Measurements from ENCODE around the gene ZNF736.

DNA sequence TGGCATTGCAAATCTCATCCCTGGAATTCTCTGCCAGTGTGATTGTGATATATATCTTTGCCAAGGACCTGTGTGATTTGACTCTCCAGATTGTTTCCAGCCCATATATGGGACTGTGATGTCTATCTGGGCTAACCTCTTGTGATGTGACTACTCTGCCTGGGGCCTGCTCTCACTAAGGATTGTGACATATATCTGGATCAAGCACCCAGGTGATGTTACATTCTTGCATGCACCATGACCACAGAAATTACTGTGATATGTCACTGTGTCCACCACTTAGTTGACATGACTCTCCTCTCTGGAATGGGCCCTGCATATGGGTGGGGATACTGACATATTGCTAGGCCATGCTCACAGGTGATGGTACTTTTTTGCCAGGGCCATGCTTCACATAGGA, 86.6 kb downstream of the ZNF736 start:
- TF ChIP-seq, protein P1, sequence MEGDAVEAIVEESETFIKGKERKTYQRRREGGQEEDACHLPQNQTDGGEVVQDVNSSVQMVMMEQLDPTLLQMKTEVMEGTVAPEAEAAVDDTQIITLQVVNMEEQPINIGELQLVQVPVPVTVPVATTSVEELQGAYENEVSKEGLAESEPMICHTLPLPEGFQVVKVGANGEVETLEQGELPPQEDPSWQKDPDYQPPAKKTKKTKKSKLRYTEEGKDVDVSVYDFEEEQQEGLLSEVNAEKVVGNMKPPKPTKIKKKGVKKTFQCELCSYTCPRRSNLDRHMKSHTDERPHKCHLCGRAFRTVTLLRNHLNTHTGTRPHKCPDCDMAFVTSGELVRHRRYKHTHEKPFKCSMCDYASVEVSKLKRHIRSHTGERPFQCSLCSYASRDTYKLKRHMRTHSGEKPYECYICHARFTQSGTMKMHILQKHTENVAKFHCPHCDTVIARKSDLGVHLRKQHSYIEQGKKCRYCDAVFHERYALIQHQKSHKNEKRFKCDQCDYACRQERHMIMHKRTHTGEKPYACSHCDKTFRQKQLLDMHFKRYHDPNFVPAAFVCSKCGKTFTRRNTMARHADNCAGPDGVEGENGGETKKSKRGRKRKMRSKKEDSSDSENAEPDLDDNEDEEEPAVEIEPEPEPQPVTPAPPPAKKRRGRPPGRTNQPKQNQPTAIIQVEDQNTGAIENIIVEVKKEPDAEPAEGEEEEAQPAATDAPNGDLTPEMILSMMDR (IDR thresholded peaks at IDR 0.05 in 2 of 3, conservative IDR thresholded peaks at IDR 0.05 in 1 of 3; ENCODE audit: borderline replicate concordance in 1 of 3, insufficient read depth in 1 of 3, low read depth in 2 of 3, low read length in 2 of 3): no peak
- TF ChIP-seq ZNF274 (IDR thresholded peaks at IDR 0.05; ENCODE audit: low read depth, low read length) (no peak), YY1 (IDR thresholded peaks at IDR 0.05; ENCODE audit: extremely low read depth, insufficient replicate concordance, low read depth, low read length) (no peak), EZH2phosphoT487 (IDR thresholded peaks at IDR 0.05; ENCODE audit: borderline replicate concordance) (no peak)
- TF ChIP-seq, protein P2, sequence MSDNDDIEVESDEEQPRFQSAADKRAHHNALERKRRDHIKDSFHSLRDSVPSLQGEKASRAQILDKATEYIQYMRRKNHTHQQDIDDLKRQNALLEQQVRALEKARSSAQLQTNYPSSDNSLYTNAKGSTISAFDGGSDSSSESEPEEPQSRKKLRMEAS (IDR thresholded peaks at IDR 0.05): no peak
